Right lobe of liver (tissue), 4 donors: Measurements from ENCODE around the gene CBR1.

Experiments
- POLR2A ChIP-seq: fragments of 450-650 bp; IDR thresholded peaks from one replicate; pipeline ENCODE4 v1.6.1; 2017; ENCODE audit warnings: antibody characterized with exemption, mild to moderate bottlenecking
- TF ChIP-seq, protein P1 (sequence below), 4 donors: fragments of 200-600 bp in 3 of 4; fragments of 450-650 bp in 1 of 4; IDR thresholded peaks; one replicate each; pipeline versions ENCODE4 v1.5.1 to v1.8.0; 2016 to 2022; ENCODE audit warnings: antibody characterized with exemption in 4 of 4, mild to moderate bottlenecking in 2 of 4
- donor health status: DM: no; HTN: no; CAD: no.
- donor health status: DM: no; HTN: no; CAD: no.
- donor health status: DM: no; HTN: yes; CAD: no.

DNA sequence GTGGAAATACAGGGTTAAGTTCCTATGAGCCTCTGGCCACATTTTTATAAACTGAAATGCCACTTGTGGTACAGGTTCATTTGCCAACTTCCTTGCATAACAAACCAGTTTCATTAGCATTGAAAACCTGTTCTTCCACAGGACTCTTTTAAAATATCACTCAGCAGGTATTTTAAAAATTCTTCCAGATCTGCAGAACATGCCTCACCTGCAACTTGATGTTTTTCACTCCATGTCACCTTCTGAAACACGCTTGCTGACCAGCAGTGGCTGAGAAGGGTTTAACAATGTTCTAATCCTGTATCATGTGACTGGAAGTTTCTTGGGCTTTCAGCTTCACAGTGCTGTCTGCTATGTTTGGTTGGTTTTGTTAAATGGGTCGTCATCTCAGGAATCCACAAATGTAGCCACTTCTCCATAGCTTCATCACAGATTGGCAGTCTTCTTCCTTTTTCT lies 47.5 kb downstream of the CBR1 start:
- TF ChIP-seq, protein P1, sequence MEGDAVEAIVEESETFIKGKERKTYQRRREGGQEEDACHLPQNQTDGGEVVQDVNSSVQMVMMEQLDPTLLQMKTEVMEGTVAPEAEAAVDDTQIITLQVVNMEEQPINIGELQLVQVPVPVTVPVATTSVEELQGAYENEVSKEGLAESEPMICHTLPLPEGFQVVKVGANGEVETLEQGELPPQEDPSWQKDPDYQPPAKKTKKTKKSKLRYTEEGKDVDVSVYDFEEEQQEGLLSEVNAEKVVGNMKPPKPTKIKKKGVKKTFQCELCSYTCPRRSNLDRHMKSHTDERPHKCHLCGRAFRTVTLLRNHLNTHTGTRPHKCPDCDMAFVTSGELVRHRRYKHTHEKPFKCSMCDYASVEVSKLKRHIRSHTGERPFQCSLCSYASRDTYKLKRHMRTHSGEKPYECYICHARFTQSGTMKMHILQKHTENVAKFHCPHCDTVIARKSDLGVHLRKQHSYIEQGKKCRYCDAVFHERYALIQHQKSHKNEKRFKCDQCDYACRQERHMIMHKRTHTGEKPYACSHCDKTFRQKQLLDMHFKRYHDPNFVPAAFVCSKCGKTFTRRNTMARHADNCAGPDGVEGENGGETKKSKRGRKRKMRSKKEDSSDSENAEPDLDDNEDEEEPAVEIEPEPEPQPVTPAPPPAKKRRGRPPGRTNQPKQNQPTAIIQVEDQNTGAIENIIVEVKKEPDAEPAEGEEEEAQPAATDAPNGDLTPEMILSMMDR (IDR thresholded peaks at IDR 0.05): no peak
- TF ChIP-seq POLR2A: no peak
